GM12875 (cell line): ENCODE data around the gene RGS6.

Experiments used
- H3K4me3 ChIP-seq: one replicate; pipeline ENCODE4 v1.5.1; 2011; ENCODE audit warnings: low read depth, low read length, control low read depth
- TF ChIP-seq, protein P1 (sequence below): IDR thresholded peaks from 2 replicates; pipeline ENCODE4 v1.5.1; 2011; ENCODE audit warnings: low read depth, mild to moderate bottlenecking, control low read depth, inconsistent platforms, low read length, moderate library complexity, borderline replicate concordance; ENCODE audit not compliant: insufficient read depth

The RGS6 gene

DNA sequence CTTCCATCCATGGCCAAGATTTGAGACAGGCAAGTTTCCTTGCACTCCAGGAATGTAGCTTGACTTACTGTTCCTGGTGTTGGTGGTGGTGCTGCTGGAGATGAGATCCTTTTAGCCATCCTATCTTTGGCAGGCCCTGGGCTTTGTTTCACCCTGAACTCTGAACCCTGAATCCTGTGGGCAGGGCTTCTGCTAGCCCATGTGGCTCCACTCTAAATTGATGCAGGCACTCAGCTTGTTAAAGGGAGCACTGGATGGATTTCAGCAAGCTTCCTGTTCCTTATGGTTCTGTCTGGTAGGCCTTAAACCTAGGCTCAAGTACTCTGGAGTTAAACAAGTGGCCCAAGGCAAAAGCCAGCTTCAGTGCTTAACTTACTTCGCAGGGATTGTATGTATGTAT, 138.2 kb downstream of the RGS6 start:
- TF ChIP-seq, protein P1, sequence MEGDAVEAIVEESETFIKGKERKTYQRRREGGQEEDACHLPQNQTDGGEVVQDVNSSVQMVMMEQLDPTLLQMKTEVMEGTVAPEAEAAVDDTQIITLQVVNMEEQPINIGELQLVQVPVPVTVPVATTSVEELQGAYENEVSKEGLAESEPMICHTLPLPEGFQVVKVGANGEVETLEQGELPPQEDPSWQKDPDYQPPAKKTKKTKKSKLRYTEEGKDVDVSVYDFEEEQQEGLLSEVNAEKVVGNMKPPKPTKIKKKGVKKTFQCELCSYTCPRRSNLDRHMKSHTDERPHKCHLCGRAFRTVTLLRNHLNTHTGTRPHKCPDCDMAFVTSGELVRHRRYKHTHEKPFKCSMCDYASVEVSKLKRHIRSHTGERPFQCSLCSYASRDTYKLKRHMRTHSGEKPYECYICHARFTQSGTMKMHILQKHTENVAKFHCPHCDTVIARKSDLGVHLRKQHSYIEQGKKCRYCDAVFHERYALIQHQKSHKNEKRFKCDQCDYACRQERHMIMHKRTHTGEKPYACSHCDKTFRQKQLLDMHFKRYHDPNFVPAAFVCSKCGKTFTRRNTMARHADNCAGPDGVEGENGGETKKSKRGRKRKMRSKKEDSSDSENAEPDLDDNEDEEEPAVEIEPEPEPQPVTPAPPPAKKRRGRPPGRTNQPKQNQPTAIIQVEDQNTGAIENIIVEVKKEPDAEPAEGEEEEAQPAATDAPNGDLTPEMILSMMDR, result no peak
- no peak overlapping the region for H3K4me3 ChIP-seq

DNA sequence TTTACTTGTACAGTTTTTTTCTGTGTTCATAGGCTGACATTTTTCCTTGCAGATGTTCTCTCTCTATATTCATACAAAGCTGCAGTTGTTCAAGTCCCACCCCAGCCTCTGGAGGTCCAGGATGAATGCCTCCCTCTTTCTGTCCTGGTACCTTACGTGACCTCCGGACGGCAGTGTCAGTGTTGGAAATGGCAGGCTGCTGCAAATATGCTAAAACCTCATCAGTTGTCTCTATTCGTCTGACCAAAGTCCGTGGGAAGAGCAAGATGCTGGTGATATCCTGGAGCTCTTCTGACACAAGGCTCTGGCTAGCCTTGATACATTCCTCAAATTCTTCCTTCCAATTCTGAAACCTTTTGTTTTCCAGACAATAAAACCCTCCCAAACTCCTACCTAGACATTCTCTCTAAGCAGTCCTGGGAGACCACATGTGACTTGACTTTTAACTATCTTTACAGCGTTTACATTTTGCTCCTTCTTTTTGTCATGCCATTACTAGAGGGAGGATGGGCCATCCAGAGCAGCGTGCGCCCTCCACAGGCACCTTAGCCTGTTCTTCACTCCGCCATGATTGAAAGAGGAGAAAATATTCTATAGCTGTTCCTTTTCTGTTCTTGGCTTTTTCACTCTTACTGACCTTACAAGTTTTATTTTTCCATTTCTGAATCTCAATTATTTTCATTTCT, 143.6 kb downstream of the RGS6 start:
- H3K4me3 ChIP-seq, result no peak overlapping the region
- TF ChIP-seq, protein P1, result no peak

DNA sequence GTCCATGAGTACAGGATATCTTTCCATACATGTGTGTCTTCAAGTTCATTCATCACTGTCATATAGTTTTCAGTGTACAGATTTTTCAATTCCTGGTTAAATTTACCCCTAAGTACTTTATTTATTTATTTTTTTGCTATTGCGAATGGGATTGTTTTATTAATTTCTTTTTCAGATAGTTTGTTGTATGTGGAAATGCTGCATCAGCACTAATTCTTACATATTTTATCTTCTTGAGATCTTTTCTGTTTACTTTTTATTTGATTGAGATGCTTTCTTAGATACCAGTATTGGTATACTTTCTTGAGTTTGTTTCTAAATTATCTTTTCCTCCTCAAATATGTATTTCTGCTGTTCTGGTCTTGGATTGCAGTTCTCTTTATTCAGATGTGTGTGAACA, 148.9 kb downstream of the RGS6 start:
- H3K4me3 ChIP-seq, result no peak overlapping the region
- TF ChIP-seq, protein P1, result no peak

DNA sequence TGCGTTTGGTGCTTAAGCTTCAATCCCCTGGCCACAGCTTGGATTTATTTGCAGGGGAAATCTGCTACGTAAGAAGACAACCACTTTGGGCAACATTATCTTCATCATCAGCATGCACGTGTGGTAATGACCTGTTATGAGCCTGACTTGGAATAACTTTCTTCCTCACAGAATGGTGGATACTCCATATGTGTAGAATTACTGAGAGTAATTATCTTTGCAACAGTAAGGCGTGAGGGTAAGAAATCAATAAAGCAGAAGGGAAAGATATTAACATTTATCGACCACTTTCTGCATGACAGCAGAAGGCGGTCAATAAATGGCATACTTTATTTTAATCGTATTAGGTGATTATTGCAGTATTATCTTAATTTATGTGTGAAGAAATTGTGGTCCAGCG, 152.7 kb downstream of the RGS6 start:
- TF ChIP-seq, protein P1, result no peak
- no peak overlapping the region for H3K4me3 ChIP-seq

DNA sequence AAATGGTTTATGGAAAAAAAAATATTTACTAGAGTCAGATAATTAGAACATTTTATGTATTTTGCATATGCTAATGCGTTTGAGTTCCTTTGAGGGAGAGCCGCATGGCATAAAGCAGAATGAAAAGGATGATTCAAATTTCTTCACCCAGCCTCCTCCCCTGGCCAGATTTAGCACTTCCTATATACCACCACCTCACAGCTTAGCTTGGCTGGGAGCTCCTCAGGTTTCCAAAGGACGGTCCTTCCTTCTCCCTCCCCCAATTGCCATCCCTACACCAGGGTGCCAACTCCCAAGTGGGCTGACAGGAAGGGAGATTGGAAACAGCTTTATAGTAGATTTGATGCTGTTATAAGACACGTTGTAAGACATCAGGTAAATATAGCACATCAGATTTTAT, 157.4 kb downstream of the RGS6 start:
- no peak overlapping the region for H3K4me3 ChIP-seq
- TF ChIP-seq, protein P1, result no peak

DNA sequence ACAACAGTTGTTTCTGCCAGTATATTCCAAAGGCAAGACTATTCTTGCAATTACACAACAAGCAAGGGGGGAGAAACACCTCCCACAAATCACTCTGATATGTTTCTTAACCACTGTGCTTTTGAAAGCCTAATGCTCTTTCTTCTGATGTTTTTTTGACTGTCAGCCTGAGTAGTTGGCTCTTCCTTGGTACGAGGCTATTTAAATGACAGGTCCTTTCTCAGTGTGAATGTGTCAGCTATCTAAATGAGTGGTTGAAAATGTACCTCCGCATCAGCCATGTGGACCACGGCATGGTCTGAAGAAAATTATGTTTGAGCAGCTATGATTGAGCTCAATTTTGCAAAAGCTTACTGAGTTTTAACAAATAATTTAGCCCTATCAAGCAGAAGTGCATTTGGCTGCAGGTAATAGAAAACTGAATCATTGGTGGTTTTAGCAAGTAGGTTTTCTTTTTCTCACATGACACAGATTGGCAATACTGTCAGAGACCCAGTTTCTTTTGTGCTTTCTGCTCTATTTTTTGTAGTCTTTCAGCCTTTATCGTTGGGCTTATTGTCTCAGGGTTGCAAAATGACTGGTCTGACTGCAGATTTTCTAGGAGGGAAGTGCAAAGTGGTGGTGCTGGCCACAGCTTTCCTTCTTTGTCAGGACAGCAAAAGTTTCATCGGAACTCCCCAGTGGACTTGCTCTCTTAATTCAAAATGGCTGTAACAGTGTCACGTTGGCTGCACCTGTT, 162.8 kb downstream of the RGS6 start:
- no peak overlapping the region for H3K4me3 ChIP-seq
- TF ChIP-seq, protein P1, result no peak
